ENCODE results near the gene WDR6. TPM values are rescaled to one million over a fixed set of nuclear protein-coding genes. Genes with fewer than 3 reads are reported as not detected.
"Not testable (repeated sequence)": the region's sequence is repeated elsewhere in the genome, so short reads cannot be mapped to it uniquely, and the experiment has no call there.

WDR6 gene
- total RNA-seq, 1 donor from 2014 or later = 131 TPM

DNA sequence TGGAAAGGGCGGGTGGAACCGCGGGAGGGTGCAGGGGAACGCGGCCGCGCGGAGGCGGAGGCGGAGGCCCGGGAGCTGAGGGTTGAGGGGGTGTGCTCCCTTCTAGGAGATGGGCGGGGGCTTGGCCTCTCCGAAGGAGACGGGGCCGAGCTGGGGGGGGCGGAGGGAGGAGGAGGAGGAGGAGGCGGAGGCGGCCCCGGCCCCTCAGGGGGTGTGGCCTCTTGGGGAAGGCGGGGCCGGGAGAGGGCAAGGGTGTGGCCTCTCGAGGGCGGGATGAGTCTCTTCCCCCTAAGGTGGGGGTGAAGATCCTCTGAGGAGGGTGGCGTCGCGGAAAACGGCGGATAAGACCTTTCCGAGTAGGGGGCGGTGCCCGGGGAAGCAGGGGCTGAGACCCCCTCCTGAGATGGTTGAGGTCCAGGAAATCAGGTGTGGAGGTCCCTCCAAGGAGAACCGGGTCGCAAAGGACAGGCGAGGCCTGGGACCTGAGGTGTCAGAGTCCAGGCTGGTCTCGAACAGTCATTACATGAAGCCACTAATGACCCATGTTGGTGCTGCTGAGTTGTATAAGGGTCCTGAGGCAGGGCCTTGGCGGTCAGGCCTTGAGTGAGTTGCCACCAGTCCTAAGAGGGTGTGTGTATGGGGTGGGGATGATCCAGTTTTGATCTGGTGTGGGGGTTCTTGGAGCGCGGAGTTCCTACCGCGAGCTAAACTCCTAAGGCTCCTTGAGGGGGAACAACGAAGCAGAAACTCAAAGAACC is 759 bp downstream of the WDR6 start:
- H3F3A ChIP-seq (ENCODE audit: low read depth) = peaks cover 14% of the 10 kb centered on the region
- Mint-ChIP-seq H3K9me3 (peaks cover 3% of the 10 kb centered on the region), H3K27ac (peak overlapping the region; percentile 100), H3K27me3 (ENCODE audit: insufficient read depth, low read depth) (peaks cover 9% of the 10 kb centered on the region), H3K4me3 (peak overlapping the region; percentile 100), H3K36me3 (peaks cover 13% of the 10 kb centered on the region), H3K4me1 (peaks cover 19% of the 10 kb centered on the region)
- H3K9me3 ChIP-seq (ENCODE audit: low read depth) = no peaks in the 10 kb centered on the region
- peaks cover 51% of the 10 kb centered on the region for H4K20me1 ChIP-seq (ENCODE audit: low read depth)
- H3K79me2 ChIP-seq (ENCODE audit: low read depth) = peaks cover 58% of the 10 kb centered on the region
- peak overlapping the region; percentile 93 for H3K9ac ChIP-seq
- H2AFZ ChIP-seq (replicated peaks) = peak overlapping the region; percentile 95
- peak overlapping the region; percentile 96 for H3K4me2 ChIP-seq
- peaks cover 13% of the 10 kb centered on the region for H3K4me1 ChIP-seq
- peak overlapping the region; percentile 88 for H3K4me3 ChIP-seq
- TF ChIP-seq, protein P1, sequence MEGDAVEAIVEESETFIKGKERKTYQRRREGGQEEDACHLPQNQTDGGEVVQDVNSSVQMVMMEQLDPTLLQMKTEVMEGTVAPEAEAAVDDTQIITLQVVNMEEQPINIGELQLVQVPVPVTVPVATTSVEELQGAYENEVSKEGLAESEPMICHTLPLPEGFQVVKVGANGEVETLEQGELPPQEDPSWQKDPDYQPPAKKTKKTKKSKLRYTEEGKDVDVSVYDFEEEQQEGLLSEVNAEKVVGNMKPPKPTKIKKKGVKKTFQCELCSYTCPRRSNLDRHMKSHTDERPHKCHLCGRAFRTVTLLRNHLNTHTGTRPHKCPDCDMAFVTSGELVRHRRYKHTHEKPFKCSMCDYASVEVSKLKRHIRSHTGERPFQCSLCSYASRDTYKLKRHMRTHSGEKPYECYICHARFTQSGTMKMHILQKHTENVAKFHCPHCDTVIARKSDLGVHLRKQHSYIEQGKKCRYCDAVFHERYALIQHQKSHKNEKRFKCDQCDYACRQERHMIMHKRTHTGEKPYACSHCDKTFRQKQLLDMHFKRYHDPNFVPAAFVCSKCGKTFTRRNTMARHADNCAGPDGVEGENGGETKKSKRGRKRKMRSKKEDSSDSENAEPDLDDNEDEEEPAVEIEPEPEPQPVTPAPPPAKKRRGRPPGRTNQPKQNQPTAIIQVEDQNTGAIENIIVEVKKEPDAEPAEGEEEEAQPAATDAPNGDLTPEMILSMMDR (IDR thresholded peaks at IDR 0.05) = no peak
- peak overlapping the region; percentile 92 for H3K27ac ChIP-seq
- DNase-seq (ENCODE audit: low spot score) = peak; percentile 96
- no peaks in the 10 kb centered on the region for H3K27me3 ChIP-seq
- H3K36me3 ChIP-seq = no peaks in the 10 kb centered on the region

DNA sequence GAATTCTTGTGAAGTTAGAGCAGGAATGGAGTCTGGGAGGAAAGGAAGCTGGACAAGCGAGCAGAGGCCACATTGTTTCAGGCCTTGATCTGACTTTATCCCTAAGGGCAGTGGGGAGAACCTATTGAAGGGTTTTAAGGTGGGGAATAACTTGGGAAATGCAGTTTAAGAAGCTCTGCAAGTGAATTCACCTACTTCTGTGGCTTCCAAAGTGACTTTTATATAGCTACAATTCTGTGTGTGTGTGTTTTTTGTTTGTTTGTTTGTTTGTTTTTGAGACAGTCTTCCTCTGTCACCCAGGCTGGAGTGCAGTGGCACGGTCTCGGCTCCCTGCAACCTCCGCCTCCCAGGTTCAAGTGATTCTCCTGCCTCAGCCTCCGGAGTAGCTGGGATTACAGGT is 1.4 kb downstream of the WDR6 start:
- peak overlapping the region; percentile 88 for H3K4me3 ChIP-seq
- not testable (repeated sequence) for H2AFZ ChIP-seq (replicated peaks); H3K9me3 Mint-ChIP-seq; H3K9ac ChIP-seq; H3K36me3 ChIP-seq; H3K9me3 ChIP-seq (ENCODE audit: low read depth); H3K27ac Mint-ChIP-seq; H3K27ac ChIP-seq; H3K27me3 Mint-ChIP-seq (ENCODE audit: insufficient read depth, low read depth); DNase-seq (ENCODE audit: low spot score); H3K27me3 ChIP-seq
- Mint-ChIP-seq H3K4me1 (peaks cover 19% of the 10 kb centered on the region), H3K36me3 (peaks cover 13% of the 10 kb centered on the region), H3K4me3 (peak overlapping the region; percentile 100)
- H3K79me2 ChIP-seq (ENCODE audit: low read depth) = peaks cover 64% of the 10 kb centered on the region
- peaks cover 57% of the 10 kb centered on the region for H4K20me1 ChIP-seq (ENCODE audit: low read depth)
- peaks cover 13% of the 10 kb centered on the region for H3K4me1 ChIP-seq
- peaks cover 14% of the 10 kb centered on the region for H3F3A ChIP-seq (ENCODE audit: low read depth)
- peak overlapping the region; percentile 96 for H3K4me2 ChIP-seq

DNA sequence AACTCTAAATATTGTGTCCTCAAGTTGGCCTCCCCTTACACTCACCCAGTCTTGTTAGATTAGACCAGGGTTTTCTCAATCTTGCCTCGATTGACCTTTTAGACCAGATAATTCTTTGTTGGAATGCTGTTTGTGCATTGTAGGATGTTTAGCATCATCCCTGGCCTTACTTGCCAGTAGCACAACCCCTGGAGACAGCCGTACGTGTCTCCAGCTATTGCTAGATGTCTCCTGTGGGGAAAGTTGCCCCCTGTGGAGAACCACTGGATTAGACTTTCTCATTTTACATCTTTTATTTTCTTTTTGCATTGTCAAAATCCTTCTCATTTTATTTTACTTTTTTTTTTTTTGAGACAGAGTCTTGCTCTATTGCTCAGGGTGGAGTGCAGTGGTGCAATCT is 2.2 kb downstream of the WDR6 start:
- H3K4me3 ChIP-seq = no peak overlapping the region
- DNase-seq (ENCODE audit: low spot score) = no peak
- no peak overlapping the region for H2AFZ ChIP-seq (replicated peaks)
- Mint-ChIP-seq H3K27ac (no peak overlapping the region), H3K4me3 (peak overlapping the region; percentile 32), H3K4me1 (peaks cover 19% of the 10 kb centered on the region), H3K9me3 (peaks cover 3% of the 10 kb centered on the region), H3K27me3 (ENCODE audit: insufficient read depth, low read depth) (peaks cover 8% of the 10 kb centered on the region), H3K36me3 (peaks cover 10% of the 10 kb centered on the region)
- peaks cover 64% of the 10 kb centered on the region for H3K79me2 ChIP-seq (ENCODE audit: low read depth)
- H3K9me3 ChIP-seq (ENCODE audit: low read depth) = no peaks in the 10 kb centered on the region
- TF ChIP-seq EZH2 (IDR thresholded peaks at IDR 0.05) = no peak
- no peak for TF ChIP-seq EZH2phosphoT487 (IDR thresholded peaks at IDR 0.05)
- TF ChIP-seq, protein P1 (IDR thresholded peaks at IDR 0.05) = no peak
- H3K4me2 ChIP-seq = no peak overlapping the region
- H3K9ac ChIP-seq = no peak overlapping the region
- peaks cover 13% of the 10 kb centered on the region for H3K4me1 ChIP-seq
- H3K27me3 ChIP-seq = no peaks in the 10 kb centered on the region
- H3F3A ChIP-seq (ENCODE audit: low read depth) = peaks cover 14% of the 10 kb centered on the region
- peaks cover 65% of the 10 kb centered on the region for H4K20me1 ChIP-seq (ENCODE audit: low read depth)
- no peak overlapping the region for H3K27ac ChIP-seq
- no peaks in the 10 kb centered on the region for H3K36me3 ChIP-seq

DNA sequence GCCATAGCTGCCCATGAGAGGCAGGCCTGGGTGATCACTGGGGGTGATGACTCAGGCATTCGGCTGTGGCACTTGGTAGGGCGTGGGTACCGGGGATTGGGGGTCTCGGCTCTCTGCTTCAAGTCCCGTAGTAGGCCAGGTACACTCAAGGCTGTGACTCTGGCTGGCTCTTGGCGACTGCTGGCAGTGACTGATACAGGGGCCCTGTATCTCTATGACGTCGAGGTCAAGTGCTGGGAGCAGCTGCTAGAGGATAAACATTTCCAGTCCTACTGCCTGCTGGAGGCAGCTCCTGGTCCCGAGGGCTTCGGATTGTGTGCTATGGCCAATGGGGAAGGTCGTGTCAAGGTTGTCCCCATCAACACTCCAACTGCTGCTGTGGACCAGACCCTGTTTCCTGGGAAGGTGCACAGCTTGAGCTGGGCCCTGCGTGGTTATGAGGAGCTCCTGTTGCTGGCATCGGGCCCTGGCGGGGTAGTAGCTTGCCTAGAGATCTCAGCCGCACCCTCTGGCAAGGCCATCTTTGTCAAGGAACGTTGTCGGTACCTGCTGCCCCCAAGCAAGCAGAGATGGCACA is 5.3 kb downstream of the WDR6 start:
- H3K4me2 ChIP-seq = no peak overlapping the region
- Mint-ChIP-seq H3K4me1 (peaks cover 16% of the 10 kb centered on the region), H3K27me3 (ENCODE audit: insufficient read depth, low read depth) (peaks cover 6% of the 10 kb centered on the region), H3K4me3 (no peak overlapping the region), H3K9me3 (no peaks in the 10 kb centered on the region), H3K36me3 (peaks cover 23% of the 10 kb centered on the region), H3K27ac (no peak overlapping the region)
- TF ChIP-seq EZH2phosphoT487 (IDR thresholded peaks at IDR 0.05) (no peak), EZH2 (IDR thresholded peaks at IDR 0.05) (no peak)
- TF ChIP-seq, protein P1 (IDR thresholded peaks at IDR 0.05) = no peak
- H4K20me1 ChIP-seq (ENCODE audit: low read depth) = peaks cover 94% of the 10 kb centered on the region
- peaks cover 8% of the 10 kb centered on the region for H3K4me1 ChIP-seq
- no peaks in the 10 kb centered on the region for H3K27me3 ChIP-seq
- no peaks in the 10 kb centered on the region for H3K9me3 ChIP-seq (ENCODE audit: low read depth)
- H3K9ac ChIP-seq = no peak overlapping the region
- no peak overlapping the region for H3K4me3 ChIP-seq
- peaks cover 37% of the 10 kb centered on the region for H3F3A ChIP-seq (ENCODE audit: low read depth)
- no peak overlapping the region for H2AFZ ChIP-seq (replicated peaks)
- H3K79me2 ChIP-seq (ENCODE audit: low read depth) = peaks cover 61% of the 10 kb centered on the region
- no peaks in the 10 kb centered on the region for H3K36me3 ChIP-seq
- no peak overlapping the region for H3K27ac ChIP-seq
- no peak for DNase-seq (ENCODE audit: low spot score)

All from neural progenitor cell (in vitro differentiated cells).